Fibroblast of peridontal ligament (primary cell): ENCODE measurements around the gene USP32.
A peak's percentile ranks its signal among the peaks of the same experiment; 100 is the strongest.

Experiments used
- DNase-seq: peaks from one replicate; pipeline ENCODE4 v3.0.0-alpha.2; 2010; ENCODE audit errors: extremely low read depth

USP32 gene

DNA sequence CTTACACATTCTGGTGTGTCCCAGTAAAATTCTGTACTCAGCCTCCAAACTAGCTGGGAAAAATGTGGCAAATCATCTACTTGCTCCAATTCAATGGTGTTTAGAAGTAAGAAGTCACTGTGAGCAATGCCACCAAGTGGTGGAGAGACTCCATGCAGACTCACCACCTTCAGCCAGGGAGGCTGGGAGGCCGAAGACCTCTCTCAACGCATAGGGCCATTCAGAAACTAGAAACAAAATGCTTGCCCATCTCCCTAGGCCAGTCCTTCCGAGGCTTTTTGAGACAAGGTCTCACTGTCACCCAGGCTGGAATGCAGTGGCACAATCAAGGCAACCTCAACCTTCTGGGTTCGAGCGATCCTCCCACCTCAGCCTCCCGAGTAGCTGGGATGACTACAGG, 217.2 kb downstream of the USP32 start:
- DNase-seq: peak; percentile 34

DNA sequence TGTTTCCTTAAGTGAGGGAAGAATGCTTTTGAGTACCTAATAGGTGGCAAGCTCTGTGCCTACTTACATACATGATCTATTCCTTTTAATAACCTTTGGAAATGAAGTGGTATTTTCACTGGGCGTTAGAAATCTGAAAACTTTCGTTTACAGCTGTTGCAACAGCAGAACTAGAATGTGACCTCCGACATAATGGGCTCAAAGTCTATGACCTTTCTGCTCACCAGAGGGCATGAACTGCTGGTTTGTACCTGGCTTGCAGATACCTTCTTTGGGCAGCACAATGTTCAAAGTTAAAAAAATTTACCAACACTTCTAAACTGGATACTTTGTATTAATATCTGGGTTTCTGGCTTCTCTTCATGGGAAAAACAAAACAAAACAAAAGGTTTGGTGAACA, 217.9 kb downstream of the USP32 start:
- DNase-seq: no peak

DNA sequence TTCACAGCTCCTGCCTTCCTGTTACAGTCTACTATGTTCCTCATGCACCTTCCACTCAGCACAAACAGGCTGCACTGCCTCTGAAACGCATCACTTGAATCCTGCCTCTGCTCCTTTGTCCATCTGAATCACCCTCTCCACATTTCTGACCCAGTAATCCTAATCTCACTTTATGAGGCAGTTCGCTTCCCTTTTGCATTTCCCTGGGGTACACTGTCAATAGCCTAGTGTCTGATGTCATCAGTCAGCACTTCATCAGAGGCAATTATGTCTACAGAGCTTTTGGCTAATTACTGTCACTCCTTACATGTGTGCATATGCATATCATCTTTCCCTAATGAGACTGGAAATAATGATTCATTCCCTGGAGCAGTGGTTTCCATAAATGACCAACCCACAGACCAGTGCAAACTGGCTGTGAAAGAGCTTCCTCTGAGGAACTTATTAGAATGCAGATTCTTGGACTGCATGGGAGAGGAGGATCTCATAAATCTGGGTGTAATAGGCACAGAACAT, 218.6 kb downstream of the USP32 start:
- peak; percentile 53 for DNase-seq

DNA sequence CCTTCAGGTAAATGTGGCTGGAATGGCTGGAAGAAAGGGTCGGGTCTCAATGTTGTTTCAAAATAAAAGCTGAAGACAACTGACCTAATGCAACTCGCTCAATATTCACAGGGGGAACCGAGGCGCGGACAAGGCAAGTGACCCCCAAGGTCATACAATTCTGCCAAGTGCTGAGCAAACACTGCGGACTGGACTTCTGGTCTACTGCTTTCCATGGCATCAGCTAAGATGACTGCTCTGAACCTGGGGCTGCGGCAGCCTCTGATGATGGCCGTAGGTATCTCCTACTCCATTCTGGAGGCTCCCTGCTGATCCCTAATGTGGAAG, 220.2 kb downstream of the USP32 start:
- no peak for DNase-seq

DNA sequence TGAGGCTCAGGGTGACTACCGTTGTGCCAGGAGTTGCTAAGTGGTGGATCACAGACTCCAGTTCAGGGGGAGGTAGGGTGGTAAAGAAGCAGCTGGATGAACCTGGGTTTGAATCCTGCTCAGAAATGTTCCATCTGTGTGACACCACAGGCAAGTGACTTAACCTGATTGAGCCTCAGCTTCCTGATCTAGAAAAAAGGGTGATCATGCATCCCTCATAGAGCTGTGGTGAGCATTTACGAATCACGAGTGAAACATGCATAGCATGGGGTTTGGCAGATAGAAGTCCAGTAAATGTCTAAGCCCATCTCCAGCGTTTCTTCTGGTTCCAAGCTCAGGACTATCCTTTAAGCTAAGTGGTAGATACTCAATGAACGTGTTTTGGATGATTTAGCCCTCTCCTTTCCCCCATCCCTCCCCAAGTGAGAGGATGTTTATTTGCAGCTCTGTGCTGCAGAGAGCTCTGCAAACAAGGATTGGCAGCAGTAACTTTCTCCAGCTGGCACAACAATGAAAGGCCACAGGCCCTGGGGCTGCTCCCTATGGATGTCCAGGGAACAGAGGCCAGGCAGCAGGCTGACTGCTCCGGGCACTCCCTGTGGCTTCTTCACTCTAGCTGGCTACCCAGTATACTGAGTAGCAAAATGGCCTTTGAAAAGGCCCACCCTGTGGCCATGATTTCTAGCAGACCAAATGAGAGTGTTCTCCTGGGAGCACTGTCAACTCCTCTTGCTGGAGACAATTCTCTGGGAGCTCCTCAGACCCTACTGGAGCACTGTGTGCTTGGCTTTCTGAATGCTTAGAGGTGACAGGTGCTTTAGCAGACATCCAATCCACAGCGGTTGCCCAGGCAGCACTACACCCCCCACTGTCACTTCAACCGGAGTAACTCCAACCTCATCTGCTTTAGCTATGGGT, 220.8 kb downstream of the USP32 start:
- peak; percentile 33 for DNase-seq

DNA sequence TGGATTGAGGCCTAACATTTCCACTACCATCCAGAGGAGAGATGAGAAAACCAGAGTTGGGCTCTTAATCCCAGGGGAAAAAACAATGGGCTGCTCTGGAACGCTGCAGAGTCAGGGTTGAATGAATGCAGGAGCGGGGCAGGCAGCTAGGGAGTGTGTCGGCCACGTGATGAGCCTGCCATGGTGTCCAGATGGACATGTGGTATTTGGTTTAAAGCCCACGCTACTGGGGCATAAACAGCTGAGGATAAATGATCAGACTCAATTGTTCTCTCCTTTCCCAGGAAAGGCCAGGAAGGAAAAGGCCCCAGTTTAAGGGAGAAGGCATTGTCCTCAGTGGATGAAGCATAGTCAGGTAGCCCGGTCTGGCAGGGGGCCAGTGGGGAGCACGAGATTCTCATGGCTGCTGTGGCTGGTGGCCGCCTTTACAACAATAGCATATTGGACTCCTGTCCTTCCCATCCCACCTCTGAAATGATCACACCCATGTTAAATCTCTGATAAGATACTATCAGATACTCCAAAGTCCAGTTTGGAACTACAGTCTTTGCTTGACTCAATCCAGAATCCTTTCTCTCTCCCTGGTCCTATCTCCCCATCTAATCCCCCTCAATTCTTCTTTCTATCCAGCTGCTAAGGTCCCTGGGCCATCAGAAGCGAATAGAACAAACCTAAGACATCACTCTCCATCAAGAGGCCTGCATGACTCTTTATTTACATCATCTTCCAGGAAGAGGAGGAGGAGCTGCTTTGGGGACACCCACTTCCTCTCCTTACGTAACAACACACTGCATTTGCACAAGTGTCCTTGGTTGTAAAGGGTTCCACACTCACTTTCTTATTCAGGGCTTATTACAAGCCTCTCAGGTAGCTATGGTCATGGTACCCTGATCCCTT, 221.8 kb downstream of the USP32 start:
- DNase-seq: peak; percentile 84

DNA sequence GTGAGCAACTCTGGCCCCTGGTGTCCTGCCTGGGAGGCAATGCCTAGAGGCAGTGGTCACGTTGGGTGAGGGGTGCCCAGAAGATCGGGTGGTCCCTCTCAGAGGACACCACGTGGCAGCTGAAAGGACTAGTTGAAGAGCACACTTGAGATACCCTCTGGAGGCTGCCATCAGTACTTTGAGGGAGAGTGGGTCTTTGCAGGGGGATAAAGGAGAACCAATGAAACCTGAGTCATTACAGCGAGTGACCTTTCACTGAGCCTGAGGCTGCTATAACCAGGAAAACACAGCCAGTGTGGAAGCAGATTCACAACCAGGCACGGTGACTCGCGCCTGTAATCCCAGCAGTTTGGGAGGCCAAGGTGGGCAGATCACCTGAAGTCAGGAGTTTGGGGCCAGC, 223.3 kb downstream of the USP32 start:
- DNase-seq: no peak

DNA sequence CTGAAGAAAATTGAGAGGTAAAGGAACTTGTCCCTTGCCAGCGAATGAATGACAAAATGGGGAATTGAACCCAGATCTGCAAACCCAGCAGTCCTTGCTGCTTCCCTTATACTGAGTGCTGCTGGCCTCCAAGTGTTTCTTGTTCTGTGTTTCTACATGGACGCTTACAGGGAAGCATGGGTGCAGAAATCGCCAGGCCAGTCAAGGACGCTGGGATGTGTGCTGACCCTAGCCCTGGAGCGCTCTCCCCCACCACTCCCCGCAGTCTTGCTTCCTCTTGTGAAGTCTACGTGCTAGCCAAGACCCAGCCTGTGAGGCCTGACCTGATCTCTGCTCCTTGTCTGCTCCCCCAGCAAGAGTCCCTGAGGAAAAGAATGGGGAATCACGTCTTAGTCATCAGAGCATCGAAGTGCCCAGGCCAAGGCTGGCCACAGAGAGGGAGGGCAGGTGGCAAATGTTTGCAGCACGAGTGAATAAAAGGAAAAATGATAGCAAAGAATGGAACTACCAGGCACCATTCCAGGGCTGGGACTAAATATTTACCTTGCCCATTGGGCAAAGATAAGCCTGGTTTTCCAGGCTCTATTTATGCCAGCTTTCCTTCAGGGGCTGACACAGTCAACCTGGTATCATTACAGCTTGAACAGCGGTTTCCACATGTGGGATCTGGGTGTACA, 224.7 kb downstream of the USP32 start:
- no peak for DNase-seq

DNA sequence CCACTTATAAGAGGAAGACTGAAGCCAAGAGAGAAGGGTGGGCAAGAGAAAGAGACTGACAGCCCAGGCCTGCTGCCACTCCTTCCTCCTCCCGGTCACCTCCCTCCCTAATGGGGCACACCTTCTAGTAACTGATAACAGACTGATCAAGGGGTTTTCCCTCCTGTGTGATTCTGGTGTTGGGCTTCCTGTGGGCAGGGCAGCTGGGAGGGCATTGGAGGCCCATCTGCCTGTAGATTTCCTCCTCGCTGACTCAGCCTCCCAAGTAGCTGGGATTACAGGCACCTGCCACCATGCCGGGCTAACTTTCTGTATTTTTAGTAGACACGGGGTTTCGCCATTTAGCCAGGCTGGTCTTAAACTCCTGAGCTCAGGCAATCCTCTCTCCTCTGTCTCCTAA, 226.0 kb downstream of the USP32 start:
- DNase-seq: no peak

DNA sequence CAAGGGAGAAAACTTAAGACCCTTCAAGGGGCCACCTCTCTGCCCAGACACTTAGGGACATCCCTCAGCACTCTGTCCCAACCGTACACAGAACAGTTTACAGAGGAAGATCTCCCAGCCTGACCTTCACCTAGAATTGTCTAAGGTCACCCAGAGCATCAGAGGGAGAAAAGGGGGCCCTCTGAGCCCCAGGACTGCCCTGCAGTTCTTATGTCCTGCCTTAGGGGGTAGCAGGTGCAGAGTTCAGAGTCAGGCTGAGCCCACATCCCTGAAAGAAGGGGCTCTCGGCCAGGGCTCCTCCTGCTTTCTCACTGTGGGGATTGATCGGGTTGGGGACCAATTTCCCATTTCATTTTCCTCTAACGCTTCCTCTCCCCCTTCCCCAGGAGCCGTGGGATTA, 226.7 kb downstream of the USP32 start:
- DNase-seq: no peak

DNA sequence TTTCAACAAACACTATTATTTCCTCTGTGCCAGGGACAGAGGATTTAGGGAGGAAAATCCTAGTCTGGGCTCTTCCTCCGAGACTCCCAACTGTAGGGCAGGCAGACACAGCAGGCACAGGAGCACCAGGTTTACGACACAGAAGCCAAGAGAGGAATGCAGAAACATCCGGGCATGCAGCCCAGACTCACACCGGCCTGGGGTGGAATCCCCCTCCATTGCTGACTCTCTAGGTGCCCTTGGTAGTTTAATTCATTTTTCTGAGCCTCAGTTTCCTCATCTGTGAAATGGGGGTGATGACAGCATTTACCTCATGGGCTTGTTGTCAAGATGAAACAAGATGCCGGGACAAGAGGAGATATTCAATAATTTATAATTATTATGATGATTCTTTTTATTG, 227.2 kb downstream of the USP32 start:
- DNase-seq: no peak

DNA sequence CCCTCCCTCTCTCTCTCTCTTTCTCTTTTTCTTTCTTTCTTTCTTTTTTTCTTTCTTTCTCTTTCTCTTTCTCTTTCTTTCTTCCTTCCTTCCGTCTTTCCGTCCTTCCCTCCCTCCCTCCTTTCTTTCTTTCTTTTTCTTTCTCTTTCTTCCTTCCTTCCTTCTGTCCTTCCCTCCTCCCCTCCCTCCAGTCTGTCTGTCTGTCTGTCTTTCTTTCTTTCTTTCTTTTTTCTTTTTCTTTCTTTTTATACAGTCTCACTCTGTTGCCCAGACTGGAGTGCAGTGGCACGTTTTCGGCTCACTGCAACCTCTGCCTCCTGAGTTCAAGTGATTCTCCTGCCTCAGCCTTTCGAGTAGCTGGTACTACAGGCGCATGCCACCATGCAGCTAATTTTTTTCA, 227.8 kb downstream of the USP32 start:
- DNase-seq: no peak

DNA sequence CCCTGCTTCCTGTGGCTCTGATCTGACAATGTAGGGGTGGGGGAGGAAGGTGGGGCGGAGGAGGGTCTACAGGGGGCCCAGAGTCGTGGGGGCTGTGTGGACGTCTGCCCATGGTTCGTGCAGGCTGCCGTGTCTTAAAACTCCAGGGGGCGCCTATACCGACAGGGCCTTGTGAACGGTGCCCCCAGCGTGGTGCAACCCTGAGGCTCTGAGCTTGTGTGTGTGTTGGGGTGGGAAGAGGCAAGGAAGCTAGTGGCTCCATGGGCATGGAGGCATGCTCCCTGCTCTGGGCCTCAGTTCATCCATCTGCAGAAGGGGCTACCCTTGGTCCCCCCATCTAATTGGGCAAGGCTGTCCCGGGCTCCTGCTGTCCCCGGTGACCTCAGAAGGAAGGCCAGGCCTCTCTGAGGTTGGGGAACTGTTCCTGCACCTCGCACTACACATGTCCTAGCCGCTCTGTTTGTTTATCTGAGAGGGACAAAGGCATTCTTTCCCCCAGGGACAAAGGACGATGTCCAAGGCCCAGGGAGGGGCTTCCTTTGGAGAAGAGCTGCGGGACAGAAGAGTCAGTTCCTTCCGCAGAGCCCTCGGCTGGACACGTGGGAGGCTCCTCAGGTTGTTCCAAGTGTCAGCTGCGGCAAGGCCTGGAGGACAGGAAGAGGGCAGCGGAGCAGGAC, 228.7 kb downstream of the USP32 start:
- DNase-seq: no peak

DNA sequence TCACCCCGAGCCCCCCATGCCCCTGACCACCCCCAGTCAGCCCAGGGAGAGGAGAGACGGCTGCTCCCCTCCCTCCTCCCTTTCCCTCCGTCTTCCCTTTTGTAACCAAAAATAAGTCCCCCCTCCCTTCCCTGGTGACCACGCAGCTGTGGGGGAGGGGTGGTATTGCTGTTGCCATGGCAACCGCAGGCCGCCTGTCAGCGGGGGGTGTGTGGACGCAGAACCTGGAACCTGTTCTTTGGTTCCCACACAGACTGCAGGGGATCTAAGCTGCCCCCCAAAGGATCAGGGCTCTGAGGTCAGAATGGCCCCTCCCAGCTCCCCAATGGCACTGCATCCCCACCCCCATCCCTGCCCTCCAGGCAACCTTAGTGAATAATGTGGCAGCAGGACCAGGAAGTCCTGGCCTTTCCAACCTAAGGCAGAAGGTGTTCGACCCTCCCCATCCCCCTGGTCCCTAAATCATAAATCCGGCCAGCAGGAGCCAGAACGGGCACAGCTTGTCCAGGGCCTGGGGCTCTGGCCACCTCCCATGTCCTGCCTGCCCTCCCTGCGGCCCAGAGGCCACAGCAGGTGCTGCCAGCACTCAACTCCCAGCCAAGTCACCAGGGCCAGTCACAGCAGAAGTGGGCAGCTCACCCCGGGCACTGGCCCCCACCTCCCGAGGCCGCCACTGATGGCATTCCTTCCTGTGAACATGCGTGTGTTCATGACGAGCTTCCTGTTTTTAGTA, 230.2 kb downstream of the USP32 start:
- no peak for DNase-seq

DNA sequence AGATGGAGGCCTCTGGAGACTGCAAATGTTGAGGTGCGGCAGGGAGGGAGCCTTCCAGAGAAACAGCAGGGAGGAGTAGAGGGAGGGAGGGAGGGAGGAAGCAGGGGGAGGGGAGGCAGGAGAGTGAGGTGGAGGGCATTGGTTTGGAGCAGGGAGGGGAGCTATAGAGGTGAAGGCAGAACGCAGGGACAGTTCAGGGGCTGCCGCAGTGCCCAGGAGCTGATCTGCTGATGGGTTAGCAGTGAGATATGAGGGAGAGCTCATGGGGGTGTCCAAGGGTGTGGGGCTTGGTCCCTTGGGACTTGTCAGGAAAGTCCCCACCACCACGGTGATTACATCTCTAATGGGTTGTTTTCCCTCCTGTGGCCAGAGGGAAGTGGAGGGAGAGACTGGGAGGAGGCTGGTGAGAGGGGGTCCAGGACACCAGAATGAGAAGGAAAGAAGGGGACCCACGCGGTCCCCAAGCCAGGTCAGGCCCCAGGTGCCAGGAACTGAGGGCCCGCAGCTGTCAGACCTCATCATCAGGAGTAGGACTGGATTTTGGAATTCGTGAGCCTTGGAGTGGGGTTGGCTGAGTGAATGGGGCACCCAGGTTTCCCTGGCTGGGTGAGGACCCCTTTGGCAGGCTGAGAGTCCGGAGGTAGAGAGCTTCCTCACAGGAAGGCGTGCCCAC, 231.0 kb downstream of the USP32 start:
- no peak for DNase-seq

DNA sequence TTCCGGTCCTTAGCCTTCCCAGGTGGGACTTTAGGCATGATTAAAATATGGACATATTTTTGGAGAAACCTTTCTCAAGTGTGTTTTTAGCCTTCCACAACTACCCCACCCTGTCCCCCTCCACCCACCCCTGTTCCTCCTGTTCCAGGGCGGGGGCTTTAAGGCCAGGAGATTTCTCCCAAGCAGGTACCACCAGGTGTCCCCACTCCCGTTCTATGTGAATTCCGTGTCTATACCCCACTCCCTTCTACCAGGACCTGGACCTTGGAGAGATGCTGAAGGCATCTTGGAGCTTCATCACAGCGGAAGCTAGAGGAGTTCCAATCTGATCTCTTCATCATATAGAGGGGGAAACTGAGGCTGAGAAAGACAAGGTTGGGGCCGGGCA, 232.5 kb downstream of the USP32 start:
- no peak for DNase-seq

DNA sequence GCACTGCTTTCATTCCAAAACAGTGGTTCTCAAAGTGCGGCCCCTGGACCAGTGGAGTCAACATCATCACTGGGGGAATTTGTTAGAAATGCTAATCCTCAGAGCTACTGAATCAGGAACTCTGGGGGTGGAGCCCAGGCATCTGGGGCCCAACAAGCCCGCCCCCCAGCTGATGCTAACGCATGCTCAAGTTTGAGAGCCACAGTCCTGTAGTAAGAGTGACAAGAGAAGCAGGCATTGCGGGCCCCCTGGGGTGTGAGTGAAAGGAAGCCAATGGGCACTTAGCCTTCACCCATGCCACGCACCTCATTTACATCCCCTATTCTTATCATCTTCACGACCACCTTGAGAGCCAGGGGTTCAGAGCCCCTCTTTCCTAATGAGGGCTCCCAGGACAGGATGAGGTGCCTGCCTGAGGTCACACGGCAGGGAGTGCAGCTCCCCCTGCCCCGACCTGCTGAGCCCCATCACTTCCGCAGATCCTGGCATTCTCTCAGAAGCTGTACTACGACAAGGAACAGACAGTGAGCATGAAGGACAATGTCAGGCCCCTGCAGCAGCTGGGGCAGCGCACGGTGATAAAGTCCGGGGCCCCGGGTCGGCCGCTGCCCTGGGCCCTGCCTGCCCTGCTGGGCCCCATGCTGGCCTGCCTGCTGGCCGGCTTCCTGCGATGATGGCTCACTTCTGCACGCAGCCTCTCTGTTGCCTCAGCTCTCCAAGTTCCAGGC, 233.0 kb downstream of the USP32 start:
- DNase-seq: no peak

DNA sequence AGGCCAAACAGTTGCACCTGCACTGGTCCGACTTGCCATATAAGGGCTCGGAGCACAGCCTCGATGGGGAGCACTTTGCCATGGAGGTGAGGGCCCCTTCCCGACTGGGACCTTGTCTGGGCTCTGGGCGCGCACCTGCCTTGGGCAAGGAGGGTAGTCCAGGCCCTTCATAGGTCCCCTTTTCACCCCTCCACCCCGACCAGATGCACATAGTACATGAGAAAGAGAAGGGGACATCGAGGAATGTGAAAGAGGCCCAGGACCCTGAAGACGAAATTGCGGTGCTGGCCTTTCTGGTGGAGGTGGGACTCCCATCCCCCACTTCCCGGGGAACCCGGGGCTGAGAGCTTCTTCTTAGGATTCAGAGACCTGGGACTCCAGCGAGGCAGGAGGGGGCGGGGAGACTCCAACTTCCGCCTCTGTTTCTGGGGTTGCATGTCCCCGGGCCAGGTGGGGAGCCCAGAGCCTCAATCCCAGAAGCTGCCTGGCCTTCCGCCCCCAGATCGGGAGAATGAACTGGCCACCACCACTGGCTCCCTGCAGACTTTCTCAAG, 234.4 kb downstream of the USP32 start:
- DNase-seq: no peak

DNA sequence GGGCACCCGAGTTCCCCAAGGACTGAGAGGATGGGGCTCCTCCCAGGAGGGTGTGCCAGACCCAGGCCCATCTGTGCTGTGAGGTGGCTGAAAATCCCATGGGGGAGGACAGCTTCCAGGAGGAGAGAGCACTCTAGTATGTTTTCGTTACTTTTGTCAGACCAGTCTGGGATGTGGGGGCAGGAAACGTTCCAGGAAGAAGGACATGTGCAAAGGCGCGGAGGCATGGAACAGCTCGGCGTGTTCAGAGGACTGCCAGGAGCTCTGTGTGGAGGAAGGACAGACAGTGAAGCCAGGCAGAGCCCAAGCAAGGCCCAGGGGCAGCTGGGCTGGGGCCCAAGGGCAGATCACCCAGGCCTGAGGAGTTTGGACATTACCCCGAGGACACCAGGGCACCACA, 235.2 kb downstream of the USP32 start:
- no peak for DNase-seq
